ENCODE data around the gene TDRD1. TPM values are rescaled to one million over a fixed set of nuclear protein-coding genes. Genes with fewer than 3 reads are reported as not detected.

The TDRD1 gene
- total RNA-seq, 1 donor from 2014 or later = 0.53 TPM

GRCh38 chr10:114174695-114175188 lies 4.4 kb upstream of the TDRD1 start:
- TF ChIP-seq CTCF (IDR thresholded peaks at IDR 0.05) = no peak
- DNase-seq (ENCODE audit: low spot score in 2 of 2) = peak in 1 of 2 donors; percentile 84
- peaks cover 0 to 5% of the 10 kb centered on the region in 2 donors for H3K4me1 ChIP-seq
- intact Hi-C loops (cut with DNase I) = loop anchor here (1.0 kb wide), 1 partner anchor 97 kb away; no protein-coding TSS in a partner anchor
- no peaks in the 10 kb centered on the region for H3K9me3 ChIP-seq
- H3K36me3 ChIP-seq = no peaks in the 10 kb centered on the region
- H3K27ac ChIP-seq = peak overlapping the region; percentile 93 to 94
- H3K27me3 ChIP-seq = no peaks in the 10 kb centered on the region
- H3K4me3 ChIP-seq = peak overlapping the region; percentile 87 to 96

- H3K4me1 ChIP-seq = peaks cover 0 to 5% of the 10 kb centered on the region in 2 donors
- no peak overlapping the region for H3K4me3 ChIP-seq
- H3K36me3 ChIP-seq = no peaks in the 10 kb centered on the region
- H3K9me3 ChIP-seq = no peaks in the 10 kb centered on the region
- H3K27me3 ChIP-seq = no peaks in the 10 kb centered on the region
- intact Hi-C loops (cut with DNase I) = no loop called here
- DNase-seq (ENCODE audit: low spot score in 2 of 2) = no peak
- no peak overlapping the region for H3K27ac ChIP-seq
- no peak for TF ChIP-seq CTCF (IDR thresholded peaks at IDR 0.05)
Measured at GRCh38 chr10:114175667-114176066, 3.5 kb upstream of the TDRD1 start.

GRCh38 chr10:114176511-114176910 lies 2.6 kb upstream of the TDRD1 start:
- intact Hi-C loops (cut with DNase I) = no loop called here
- Histone ChIP-seq H3K27me3 (no peaks in the 10 kb centered on the region), H3K4me1 (peaks cover 0 to 5% of the 10 kb centered on the region in 2 donors), H3K27ac (no peak overlapping the region), H3K36me3 (no peaks in the 10 kb centered on the region), H3K9me3 (no peaks in the 10 kb centered on the region), H3K4me3 (no peak overlapping the region)
- no peak for DNase-seq (ENCODE audit: low spot score in 2 of 2)
- TF ChIP-seq CTCF (IDR thresholded peaks at IDR 0.05) = no peak

- Histone ChIP-seq H3K36me3 (no peaks in the 10 kb centered on the region), H3K4me3 (no peak overlapping the region), H3K27ac (no peak overlapping the region), H3K9me3 (no peaks in the 10 kb centered on the region), H3K27me3 (no peaks in the 10 kb centered on the region), H3K4me1 (no peaks in the 10 kb centered on the region)
- TF ChIP-seq CTCF (IDR thresholded peaks at IDR 0.05) = no peak
- DNase-seq (ENCODE audit: low spot score in 2 of 2) = no peak
- intact Hi-C loops (cut with DNase I) = no loop called here
Measured at GRCh38 chr10:114179747-114180146, 594 bp downstream of the TDRD1 start.

- H3K27ac ChIP-seq = no peak overlapping the region
- DNase-seq (ENCODE audit: low spot score in 2 of 2) = no peak
- no peaks in the 10 kb centered on the region for H3K4me1 ChIP-seq
- no peaks in the 10 kb centered on the region for H3K9me3 ChIP-seq
- H3K36me3 ChIP-seq = no peaks in the 10 kb centered on the region
- H3K4me3 ChIP-seq = no peak overlapping the region
- intact Hi-C loops (cut with DNase I) = no loop called here
- H3K27me3 ChIP-seq = no peaks in the 10 kb centered on the region
- TF ChIP-seq CTCF (IDR thresholded peaks at IDR 0.05) = no peak
Measured at GRCh38 chr10:114180937-114181336, 1.8 kb downstream of the TDRD1 start.

- Histone ChIP-seq H3K4me1 (no peaks in the 10 kb centered on the region), H3K27ac (no peak overlapping the region), H3K27me3 (no peaks in the 10 kb centered on the region), H3K9me3 (no peaks in the 10 kb centered on the region), H3K36me3 (no peaks in the 10 kb centered on the region), H3K4me3 (no peak overlapping the region)
- no peak for TF ChIP-seq CTCF (IDR thresholded peaks at IDR 0.05)
- DNase-seq (ENCODE audit: low spot score in 2 of 2) = no peak
- intact Hi-C loops (cut with DNase I) = no loop called here
Measured at GRCh38 chr10:114181971-114182370, 2.8 kb downstream of the TDRD1 start.
